HEK293 (cell line): ENCODE data around the gene EXOC3.

Experiments used
- CTCF ChIP-seq: fragments of 450-650 bp; formaldehyde crosslinking; IDR thresholded peaks from 2 replicates; pipeline ENCODE4 v1.5.1; 2016; ENCODE audit warnings: missing biosample characterization, missing genetic modification characterization
- GLI4 ChIP-seq: fragments of 450-650 bp; formaldehyde crosslinking; IDR thresholded peaks from 2 replicates; pipeline ENCODE4 v1.5.1; 2016; ENCODE audit warnings: missing biosample characterization, missing genetic modification characterization
- SETDB1 ChIP-seq: IDR thresholded peaks from one replicate; pipeline ENCODE4 v1.6.1; 2017; ENCODE audit warnings: mild to moderate bottlenecking, low read length, moderate library complexity, mixed read lengths; ENCODE audit not compliant: insufficient read length
- ZEB2 ChIP-seq: fragments of 450-650 bp; formaldehyde crosslinking; IDR thresholded peaks from 2 replicates; pipeline ENCODE4 v1.5.1; 2016; ENCODE audit warnings: missing biosample characterization, missing genetic modification characterization
- ZNF274 ChIP-seq, 2 experiments: fragments of 200-500 bp in 1 of 2; fragments of 450-650 bp in 1 of 2; sonication (Bioruptor generic) in 1 of 2; formaldehyde crosslinking in 1 of 2; IDR thresholded peaks; 2 replicates each; pipeline versions ENCODE4 v1.5.1 to v1.6.1; 2014 to 2016; ENCODE audit warnings: borderline replicate concordance in 1 of 2, inconsistent platforms in 1 of 2, low read length in 1 of 2, missing biosample characterization in 1 of 2, missing genetic modification characterization in 1 of 2
- ZNF549 ChIP-seq: fragments of 450-650 bp; IDR thresholded peaks from 2 replicates; pipeline ENCODE4 v1.5.1; 2018; ENCODE audit warnings: missing biosample characterization, missing genetic modification characterization, mild to moderate bottlenecking, inconsistent platforms, moderate library complexity
- ZSCAN4 ChIP-seq: fragments of 450-650 bp; formaldehyde crosslinking; IDR thresholded peaks from 2 replicates; pipeline ENCODE4 v1.5.1; 2017; ENCODE audit warnings: missing biosample characterization, missing genetic modification characterization

- no peak for TF ChIP-seq ZNF549
- TF ChIP-seq GLI4 (tag by site-specific recombination): no peak
- TF ChIP-seq ZNF274 (IDR thresholded peaks at IDR 0.05; ENCODE audit: low read length): no peak
- no peak for TF ChIP-seq ZNF274 (tag by site-specific recombination; IDR thresholded peaks at IDR 0.05; ENCODE audit: borderline replicate concordance)
- TF ChIP-seq ZSCAN4 (tag by site-specific recombination): no peak
- no peak for TF ChIP-seq CTCF
- no peak for TF ChIP-seq ZEB2 (tag by site-specific recombination)
- no peak for TF ChIP-seq SETDB1
These were observed 35.5 kb downstream of the EXOC3 start for GRCh38 chr5:478369-478981.
